Endothelial cell of umbilical vein (primary cell): ENCODE data around the gene TNFRSF21.

ENCODE experiments used
- EZH2 ChIP-seq: IDR thresholded peaks from 2 replicates; pipeline ENCODE4 v1.6.1; 2012; ENCODE audit warnings: borderline replicate concordance, low read depth, mild to moderate bottlenecking, moderate library complexity, low read length, inconsistent platforms; ENCODE audit not compliant: severe bottlenecking
- MYC ChIP-seq: IDR thresholded peaks from one replicate; pipeline ENCODE4 v1.6.1; 2011; ENCODE audit warnings: mild to moderate bottlenecking, low read depth, low read length
- POLR2A ChIP-seq: IDR thresholded peaks from 2 replicates; pipeline ENCODE4 v1.6.1; 2012; ENCODE audit warnings: low read depth, mild to moderate bottlenecking, control low read depth, low read length
- POLR2AphosphoS5 ChIP-seq: IDR thresholded peaks from 2 replicates; pipeline ENCODE4 v1.6.1; 2012; ENCODE audit warnings: low read depth, mild to moderate bottlenecking, control low read depth, low read length, moderate library complexity; ENCODE audit not compliant: insufficient read depth
- TF ChIP-seq, protein P1 (sequence below), 2 donors: IDR thresholded peaks; 1 replicate in 1 of 2; 2 replicates in 1 of 2; pipeline ENCODE4 v1.5.1; 2011; ENCODE audit warnings: low read length in 2 of 2, mild to moderate bottlenecking in 2 of 2, moderate library complexity in 2 of 2, control low read depth in 1 of 2, inconsistent platforms in 1 of 2, low read depth in 1 of 2; ENCODE audit not compliant: insufficient read depth in 1 of 2; ENCODE audit errors: extremely low read depth in 1 of 2

- TF ChIP-seq, protein P1, sequence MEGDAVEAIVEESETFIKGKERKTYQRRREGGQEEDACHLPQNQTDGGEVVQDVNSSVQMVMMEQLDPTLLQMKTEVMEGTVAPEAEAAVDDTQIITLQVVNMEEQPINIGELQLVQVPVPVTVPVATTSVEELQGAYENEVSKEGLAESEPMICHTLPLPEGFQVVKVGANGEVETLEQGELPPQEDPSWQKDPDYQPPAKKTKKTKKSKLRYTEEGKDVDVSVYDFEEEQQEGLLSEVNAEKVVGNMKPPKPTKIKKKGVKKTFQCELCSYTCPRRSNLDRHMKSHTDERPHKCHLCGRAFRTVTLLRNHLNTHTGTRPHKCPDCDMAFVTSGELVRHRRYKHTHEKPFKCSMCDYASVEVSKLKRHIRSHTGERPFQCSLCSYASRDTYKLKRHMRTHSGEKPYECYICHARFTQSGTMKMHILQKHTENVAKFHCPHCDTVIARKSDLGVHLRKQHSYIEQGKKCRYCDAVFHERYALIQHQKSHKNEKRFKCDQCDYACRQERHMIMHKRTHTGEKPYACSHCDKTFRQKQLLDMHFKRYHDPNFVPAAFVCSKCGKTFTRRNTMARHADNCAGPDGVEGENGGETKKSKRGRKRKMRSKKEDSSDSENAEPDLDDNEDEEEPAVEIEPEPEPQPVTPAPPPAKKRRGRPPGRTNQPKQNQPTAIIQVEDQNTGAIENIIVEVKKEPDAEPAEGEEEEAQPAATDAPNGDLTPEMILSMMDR (IDR thresholded peaks at IDR 0.05; ENCODE audit: extremely low read depth in 1 of 2, insufficient read depth in 1 of 2, low read depth in 1 of 2, low read length in 2 of 2) = no peak
- no peak for TF ChIP-seq POLR2A
- TF ChIP-seq EZH2 = no peak
- no peak for TF ChIP-seq POLR2AphosphoS5
- no peak for TF ChIP-seq MYC
Observed at GRCh38 chr6:47343600-47343999, 33.9 kb upstream of the TNFRSF21 start.
